HEK293 (cell line): ENCODE measurements around the gene PLCD3.

Experiments
- AEBP2 ChIP-seq: fragments of 450-650 bp; formaldehyde crosslinking; IDR thresholded peaks from 2 replicates; pipeline ENCODE4 v1.5.1; 2016; ENCODE audit warnings: missing biosample characterization, missing genetic modification characterization, borderline replicate concordance
- ATF2 ChIP-seq: fragments of 450-650 bp; formaldehyde crosslinking; IDR thresholded peaks from 2 replicates; pipeline ENCODE4 v1.5.1; 2016; ENCODE audit warnings: missing biosample characterization, missing genetic modification characterization, low read depth
- CTCF ChIP-seq: fragments of 450-650 bp; formaldehyde crosslinking; IDR thresholded peaks from 2 replicates; pipeline ENCODE4 v1.5.1; 2016; ENCODE audit warnings: missing biosample characterization, missing genetic modification characterization
- GFI1B ChIP-seq: fragments of 450-650 bp; formaldehyde crosslinking; IDR thresholded peaks from 2 replicates; pipeline ENCODE4 v1.5.1; 2016; ENCODE audit warnings: missing biosample characterization, missing genetic modification characterization
- KLF9 ChIP-seq: fragments of 450-650 bp; formaldehyde crosslinking; IDR thresholded peaks from 2 replicates; pipeline ENCODE4 v1.5.1; 2016; ENCODE audit warnings: missing biosample characterization, missing genetic modification characterization, low read depth
- PBX3 ChIP-seq: sonication (generic); formaldehyde crosslinking; IDR thresholded peaks from 2 replicates; pipeline ENCODE4 v1.8.1; 2022; ENCODE audit warnings: mild to moderate bottlenecking, moderate library complexity, missing genetic modification reagents
- PRDM6 ChIP-seq: fragments of 450-650 bp; formaldehyde crosslinking; IDR thresholded peaks from 2 replicates; pipeline ENCODE4 v1.5.1; 2017; ENCODE audit warnings: missing biosample characterization, missing genetic modification characterization
- SALL2 ChIP-seq: fragments of 450-650 bp; formaldehyde crosslinking; IDR thresholded peaks from 2 replicates; pipeline ENCODE4 v1.5.0; 2017; ENCODE audit warnings: missing biosample characterization, mild to moderate bottlenecking, missing genetic modification characterization, borderline replicate concordance
- SP3 ChIP-seq: fragments of 450-650 bp; formaldehyde crosslinking; IDR thresholded peaks from 2 replicates; pipeline ENCODE4 v1.5.1; 2016; ENCODE audit warnings: missing biosample characterization, missing genetic modification characterization
- TRIM28 ChIP-seq: IDR thresholded peaks from 2 replicates; pipeline ENCODE4 v1.6.1; 2011; ENCODE audit warnings: low read length, control low read depth, borderline replicate concordance
- TSHZ1 ChIP-seq: fragments of 450-650 bp; formaldehyde crosslinking; IDR thresholded peaks from 2 replicates; pipeline ENCODE4 v1.5.1; 2016; ENCODE audit warnings: missing biosample characterization, missing genetic modification characterization, borderline replicate concordance
- ZBTB1 ChIP-seq: fragments of 450-650 bp; formaldehyde crosslinking; IDR thresholded peaks from 2 replicates; pipeline ENCODE4 v1.5.1; 2016; ENCODE audit warnings: missing biosample characterization, missing genetic modification characterization
- ZNF138 ChIP-seq: fragments of 450-650 bp; formaldehyde crosslinking; IDR thresholded peaks from 2 replicates; pipeline ENCODE4 v1.5.1; 2016; ENCODE audit warnings: missing biosample characterization, missing genetic modification characterization, borderline replicate concordance
- ZNF423 ChIP-seq: fragments of 450-650 bp; formaldehyde crosslinking; IDR thresholded peaks from 2 replicates; pipeline ENCODE4 v1.5.1; 2016; ENCODE audit warnings: missing biosample characterization, missing genetic modification characterization
- ZNF501 ChIP-seq: fragments of 450-650 bp; formaldehyde crosslinking; IDR thresholded peaks from 2 replicates; pipeline ENCODE4 v1.5.1; 2016; ENCODE audit warnings: missing biosample characterization, missing genetic modification characterization
- ZNF530 ChIP-seq: fragments of 450-650 bp; formaldehyde crosslinking; IDR thresholded peaks from 2 replicates; pipeline ENCODE4 v1.5.1; 2016; ENCODE audit warnings: low read depth, missing biosample characterization, missing genetic modification characterization
- ZNF548 ChIP-seq: fragments of 450-650 bp; formaldehyde crosslinking; IDR thresholded peaks from 2 replicates; pipeline ENCODE4 v1.5.1; 2016; ENCODE audit warnings: missing biosample characterization, missing genetic modification characterization
- ZNF549 ChIP-seq: fragments of 450-650 bp; IDR thresholded peaks from 2 replicates; pipeline ENCODE4 v1.5.1; 2018; ENCODE audit warnings: missing biosample characterization, missing genetic modification characterization, mild to moderate bottlenecking, inconsistent platforms, moderate library complexity
- ZNF555 ChIP-seq: fragments of 450-650 bp; formaldehyde crosslinking; conservative IDR thresholded peaks from 2 replicates; pipeline ENCODE4 v1.5.1; 2017; ENCODE audit warnings: missing biosample characterization, mild to moderate bottlenecking, missing genetic modification characterization, inconsistent platforms
- ZNF560 ChIP-seq: fragments of 450-650 bp; formaldehyde crosslinking; IDR thresholded peaks from 2 replicates; pipeline ENCODE4 v1.5.1; 2017; ENCODE audit warnings: missing biosample characterization, missing genetic modification characterization, borderline replicate concordance
- ZNF677 ChIP-seq: fragments of 450-650 bp; IDR thresholded peaks from 2 replicates; pipeline ENCODE4 v1.5.0; 2018; ENCODE audit warnings: missing biosample characterization, mild to moderate bottlenecking, missing genetic modification characterization, moderate library complexity
- ZNF701 ChIP-seq: fragments of 450-650 bp; formaldehyde crosslinking; IDR thresholded peaks from 2 replicates; pipeline ENCODE4 v1.5.1; 2016; ENCODE audit warnings: missing biosample characterization, missing genetic modification characterization
- ZNF76 ChIP-seq: fragments of 450-650 bp; formaldehyde crosslinking; IDR thresholded peaks from 2 replicates; pipeline ENCODE4; 2016; ENCODE audit warnings: low read depth, missing biosample characterization, missing genetic modification characterization, borderline replicate concordance
- ZNF785 ChIP-seq: fragments of 450-650 bp; formaldehyde crosslinking; IDR thresholded peaks from 2 replicates; pipeline ENCODE4 v1.5.1; 2016; ENCODE audit warnings: missing biosample characterization, missing genetic modification characterization
- ZNF792 ChIP-seq: fragments of 450-650 bp; formaldehyde crosslinking; IDR thresholded peaks from 2 replicates; pipeline ENCODE4 v1.5.1; 2016; ENCODE audit warnings: missing biosample characterization, missing genetic modification characterization
- ZNF843 ChIP-seq: fragments of 450-650 bp; formaldehyde crosslinking; IDR thresholded peaks from 2 replicates; pipeline ENCODE4 v1.5.1; 2016; ENCODE audit warnings: missing biosample characterization, missing genetic modification characterization
- ZSCAN16 ChIP-seq: fragments of 450-650 bp; formaldehyde crosslinking; IDR thresholded peaks from 2 replicates; pipeline ENCODE4 v1.5.1; 2016; ENCODE audit warnings: missing biosample characterization, missing genetic modification characterization
- ZSCAN30 ChIP-seq: fragments of 450-650 bp; IDR thresholded peaks from 2 replicates; pipeline ENCODE4 v1.5.1; 2018; ENCODE audit warnings: missing biosample characterization, mild to moderate bottlenecking, missing genetic modification characterization, moderate library complexity

PLCD3 gene

GRCh38 chr17:45161288-45162024, 29.1 kb upstream of the PLCD3 start, which contains the start of gene HEXIM2 (continued):
- TF ChIP-seq SP3 (peak; percentile 99), ZBTB1 (tag by site-specific recombination) (0 out of 2 replicates have a peak, but pooled peaks have one; percentile 71), ZNF560 (tag by site-specific recombination) (no peak), PRDM6 (tag by site-specific recombination) (no peak), KLF9 (peak; percentile 98), ZNF501 (peak; percentile 97), ATF2 (peak; percentile 51), GFI1B (tag by site-specific recombination) (peak; percentile 38; the same call in 1 of the 2 replicates), ZNF549 (tag by site-specific recombination) (no peak), ZNF423 (tag by site-specific recombination) (peak; percentile 74), ZNF548 (tag by site-specific recombination) (peak; percentile 24; the same call in 1 of the 2 replicates), ZNF701 (tag by site-specific recombination) (no peak), ZNF785 (tag by site-specific recombination) (peak; percentile 88), ZSCAN30 (peak; percentile 96), ZNF792 (peak; percentile 29; the same call in 1 of the 2 replicates), TSHZ1 (tag by site-specific recombination) (peak; percentile 14; the same call in 1 of the 2 replicates), ZNF677 (tag by site-specific recombination) (no peak), AEBP2 (no peak; the same call in 1 of the 2 replicates), CTCF (no peak), ZNF555 (tag by site-specific recombination) (no peak), ZNF530 (no peak), ZNF843 (tag by site-specific recombination) (peak; percentile 47; the same call in 1 of the 2 replicates), ZNF138 (tag by site-specific recombination) (no peak), ZSCAN16 (tag by site-specific recombination) (peak; percentile 68; the same call in 1 of the 2 replicates), SALL2 (tag by site-specific recombination) (peak; percentile 66; the same call in 1 of the 2 replicates), TRIM28 (no peak), PBX3 (CRISPR knock-in tag) (0 out of 2 replicates have a peak, but pooled peaks have one; percentile 92), ZNF76 (tag by site-specific recombination) (peak; percentile 94)
